OCI-LY3 (cell line): Measurements from ENCODE around the gene POU2AF2.

Experiments used
- H2AFZ ChIP-seq: fragments of 200-600, 300-600 bp; shearing (Covaris generic); 2 replicates; pipeline ENCODE4 v1.6.0; 2014; ENCODE audit warnings: antibody characterized with exemption, low read depth, low read length
- H3K27ac ChIP-seq: fragments of 200-600, 300-600 bp; sonication (generic); 2 replicates; pipeline ENCODE4 v1.5.1; 2014; ENCODE audit warnings: mild to moderate bottlenecking, low read length, moderate library complexity, mixed read lengths
- H3K27me3 ChIP-seq: fragments of 200-600, 300-600 bp; sonication (generic); 2 replicates; pipeline ENCODE4 v1.6.1; 2014; ENCODE audit warnings: low read depth, low read length, mixed read lengths
- H3K36me3 ChIP-seq: fragments of 200-600, 300-600 bp; sonication (generic); replicated peaks from 2 replicates; pipeline ENCODE3; 2014; ENCODE audit warnings: low read depth, low read length, mixed read lengths
- H3K4me1 ChIP-seq: fragments of 300-600, 200-600 bp; sonication (generic); 2 replicates; pipeline ENCODE4 v1.6.1; 2014; ENCODE audit warnings: low read length, mixed read lengths
- H3K4me2 ChIP-seq: fragments of 200-600, 300-600 bp; sonication (generic); 2 replicates; pipeline ENCODE4 v1.6.1; 2014; ENCODE audit warnings: low read length, mixed read lengths
- H3K4me3 ChIP-seq: fragments of 300-600, 200-600 bp; sonication (generic); 2 replicates; pipeline ENCODE4 v1.5.1; 2014; ENCODE audit warnings: antibody characterized with exemption, mild to moderate bottlenecking, low read length, moderate library complexity
- H3K79me2 ChIP-seq: fragments of 300-600, 200-600 bp; shearing (Covaris generic); 2 replicates; pipeline ENCODE4 v1.6.1; 2014; ENCODE audit warnings: mild to moderate bottlenecking, low read length, mixed read lengths
- H3K9ac ChIP-seq: fragments of 300-600, 200-600 bp; shearing (Covaris generic); 2 replicates; pipeline ENCODE4 v1.6.0; 2014; ENCODE audit warnings: mild to moderate bottlenecking, low read length, moderate library complexity
- H3K9me3 ChIP-seq: fragments of 200-600, 300-600 bp; shearing (Covaris generic); 2 replicates; pipeline ENCODE4 v1.6.1; 2014; ENCODE audit warnings: low read length, mixed read lengths; ENCODE audit not compliant: insufficient read depth
- H4K20me1 ChIP-seq: fragments of 200-600, 300-600 bp; sonication (generic); 2 replicates; pipeline ENCODE4 v1.6.1; 2016; ENCODE audit warnings: low read length, mixed read lengths; ENCODE audit not compliant: insufficient read depth
- EZH2phosphoT487 ChIP-seq: fragments of 200-600 bp; shearing (Covaris generic); IDR thresholded peaks from 2 replicates; pipeline ENCODE4 v1.6.1; 2018; ENCODE audit warnings: antibody characterized with exemption, mixed run types, low read depth
- TF ChIP-seq, protein P1 (sequence below): fragments of 200-600, 300-600 bp; sonication (generic); IDR thresholded peaks from 2 replicates; pipeline ENCODE4 v1.5.1; 2014; ENCODE audit warnings: antibody characterized with exemption, low read length, low read depth

The POU2AF2 gene

GRCh38 chr11:111305162-111305802 lies 59.8 kb downstream of the POU2AF2 start:
- peaks cover 37% of the 10 kb centered on the region for H3K4me1 ChIP-seq
- no peaks in the 10 kb centered on the region for H3K36me3 ChIP-seq
- 0 out of 2 replicates have a peak, but pooled peaks cover 5% of the 10 kb centered on the region for H3K27me3 ChIP-seq
- no peak overlapping the region for H2AFZ ChIP-seq
- H3K27ac ChIP-seq: no peak overlapping the region
- H3K9me3 ChIP-seq: no peaks in the 10 kb centered on the region
- H3K9ac ChIP-seq: no peak overlapping the region
- no peak overlapping the region for H3K4me3 ChIP-seq
- H3K79me2 ChIP-seq: no peaks in the 10 kb centered on the region
- H4K20me1 ChIP-seq: no peaks in the 10 kb centered on the region
- TF ChIP-seq, protein P1, sequence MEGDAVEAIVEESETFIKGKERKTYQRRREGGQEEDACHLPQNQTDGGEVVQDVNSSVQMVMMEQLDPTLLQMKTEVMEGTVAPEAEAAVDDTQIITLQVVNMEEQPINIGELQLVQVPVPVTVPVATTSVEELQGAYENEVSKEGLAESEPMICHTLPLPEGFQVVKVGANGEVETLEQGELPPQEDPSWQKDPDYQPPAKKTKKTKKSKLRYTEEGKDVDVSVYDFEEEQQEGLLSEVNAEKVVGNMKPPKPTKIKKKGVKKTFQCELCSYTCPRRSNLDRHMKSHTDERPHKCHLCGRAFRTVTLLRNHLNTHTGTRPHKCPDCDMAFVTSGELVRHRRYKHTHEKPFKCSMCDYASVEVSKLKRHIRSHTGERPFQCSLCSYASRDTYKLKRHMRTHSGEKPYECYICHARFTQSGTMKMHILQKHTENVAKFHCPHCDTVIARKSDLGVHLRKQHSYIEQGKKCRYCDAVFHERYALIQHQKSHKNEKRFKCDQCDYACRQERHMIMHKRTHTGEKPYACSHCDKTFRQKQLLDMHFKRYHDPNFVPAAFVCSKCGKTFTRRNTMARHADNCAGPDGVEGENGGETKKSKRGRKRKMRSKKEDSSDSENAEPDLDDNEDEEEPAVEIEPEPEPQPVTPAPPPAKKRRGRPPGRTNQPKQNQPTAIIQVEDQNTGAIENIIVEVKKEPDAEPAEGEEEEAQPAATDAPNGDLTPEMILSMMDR: no peak
- no peak for TF ChIP-seq EZH2phosphoT487
- H3K4me2 ChIP-seq: no peak overlapping the region

DNA sequence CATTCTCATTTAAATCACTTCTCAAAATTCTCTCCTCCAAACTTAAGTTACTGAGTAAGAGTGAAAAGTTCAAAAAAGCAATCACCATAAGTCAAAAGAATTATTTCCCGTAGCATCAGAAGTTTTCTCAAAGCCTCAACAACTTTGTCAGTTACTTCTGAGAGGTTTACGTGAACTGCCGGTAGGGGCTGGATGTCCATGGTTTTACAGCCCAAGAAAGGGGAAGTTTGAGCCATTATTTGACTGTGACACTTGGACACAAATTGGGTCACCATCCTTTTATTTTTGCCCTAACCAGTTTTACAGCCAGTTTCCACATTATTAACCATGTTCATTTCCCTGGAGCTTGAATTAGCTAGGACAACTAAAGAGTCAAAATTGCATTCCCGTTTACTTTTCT lies 60.4 kb downstream of the POU2AF2 start:
- Histone ChIP-seq H4K20me1 (no peaks in the 10 kb centered on the region), H3K36me3 (no peaks in the 10 kb centered on the region), H3K4me1 (peaks cover 32% of the 10 kb centered on the region), H3K79me2 (no peaks in the 10 kb centered on the region), H3K9me3 (no peaks in the 10 kb centered on the region), H3K27ac (no peak overlapping the region), H3K9ac (no peak overlapping the region), H2AFZ (no peak overlapping the region), H3K4me3 (no peak overlapping the region), H3K4me2 (no peak overlapping the region), H3K27me3 (0 out of 2 replicates have a peak, but pooled peaks cover 5% of the 10 kb centered on the region)
- no peak for TF ChIP-seq EZH2phosphoT487
- TF ChIP-seq, protein P1: no peak

DNA sequence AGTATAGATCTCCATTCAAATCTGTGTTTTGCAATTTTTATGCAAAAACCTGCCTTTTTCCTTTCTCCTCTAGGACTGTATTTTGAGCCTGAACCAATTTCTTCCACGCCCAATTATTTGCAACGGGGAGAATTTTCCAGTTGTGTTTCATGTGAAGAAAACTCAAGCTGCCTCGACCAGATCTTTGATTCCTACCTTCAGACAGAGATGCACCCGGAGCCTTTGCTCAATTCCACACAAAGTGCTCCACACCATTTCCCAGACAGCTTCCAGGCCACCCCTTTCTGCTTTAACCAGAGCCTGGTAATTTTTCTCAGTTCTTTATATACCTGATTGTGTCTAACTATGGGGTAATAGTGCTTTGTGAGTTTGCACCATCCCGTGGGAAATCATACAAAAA lies 60.8 kb downstream of the POU2AF2 start:
- Histone ChIP-seq H3K4me3 (no peak overlapping the region), H4K20me1 (no peaks in the 10 kb centered on the region), H3K9me3 (no peaks in the 10 kb centered on the region), H3K36me3 (no peaks in the 10 kb centered on the region), H3K9ac (no peak overlapping the region), H3K4me2 (no peak overlapping the region), H3K79me2 (no peaks in the 10 kb centered on the region), H3K4me1 (peaks cover 28% of the 10 kb centered on the region), H3K27ac (no peak overlapping the region), H3K27me3 (0 out of 2 replicates have a peak, but pooled peaks cover 5% of the 10 kb centered on the region), H2AFZ (no peak overlapping the region)
- no peak for TF ChIP-seq EZH2phosphoT487
- TF ChIP-seq, protein P1: no peak

- H3K36me3 ChIP-seq: no peaks in the 10 kb centered on the region
- no peak overlapping the region for H3K27ac ChIP-seq
- H3K9me3 ChIP-seq: no peaks in the 10 kb centered on the region
- H3K79me2 ChIP-seq: no peaks in the 10 kb centered on the region
- no peak overlapping the region for H3K4me3 ChIP-seq
- H3K4me1 ChIP-seq: peaks cover 16% of the 10 kb centered on the region
- H4K20me1 ChIP-seq: no peaks in the 10 kb centered on the region
- no peak overlapping the region for H3K4me2 ChIP-seq
- H2AFZ ChIP-seq: no peak overlapping the region
- H3K27me3 ChIP-seq: 0 out of 2 replicates have a peak, but pooled peaks cover 5% of the 10 kb centered on the region
- TF ChIP-seq, protein P1: no peak
- TF ChIP-seq EZH2phosphoT487: no peak
- no peak overlapping the region for H3K9ac ChIP-seq
Measured at GRCh38 chr11:111307472-111308108, 62.1 kb downstream of the POU2AF2 start.
